Activated CD4-positive, alpha-beta memory T cell treated with anti-CD3 and anti-CD28 coated beads for 36 hours (primary cell): ENCODE data around the gene SLAMF6. TPM values are rescaled to one million over a fixed set of nuclear protein-coding genes. Genes with fewer than 3 reads are reported as not detected.
"Not testable (repeated sequence)": the region's sequence is repeated elsewhere in the genome, so short reads cannot be mapped to it uniquely, and the experiment has no call there.

Experiments
- CTCF ChIA-PET: fragments of 350-600 bp; sonication (Branson Sonifier 250); formaldehyde crosslinking; loops from one replicate; lab custom pipeline; 2021; ENCODE audit warnings: antibody characterized with exemption, inconsistent platforms; lab: Charles Lee
- POLR2A ChIA-PET: fragments of 350-600 bp; sonication (Branson Sonifier 250); formaldehyde crosslinking; loops from one replicate; lab custom pipeline; 2021; ENCODE audit warnings: antibody characterized with exemption; lab: Charles Lee
- DNase-seq: peaks from one replicate; pipeline ENCODE4 v3.0.0-alpha.2; 2020
- H3K27ac Mint-ChIP-seq: one replicate; pipeline ENCODE4 v1.8.0; 2021; ENCODE audit warnings: mixed read lengths
- H3K27me3 Mint-ChIP-seq: one replicate; pipeline ENCODE4 v1.8.0; 2021; ENCODE audit warnings: mixed read lengths
- H3K36me3 Mint-ChIP-seq: one replicate; pipeline ENCODE4 v1.8.0; 2021; ENCODE audit warnings: mixed read lengths
- H3K4me1 Mint-ChIP-seq: one replicate; pipeline ENCODE4 v1.8.0; 2021; ENCODE audit warnings: low read depth, mixed read lengths
- H3K4me3 Mint-ChIP-seq: one replicate; pipeline ENCODE4 v1.8.0; 2021; ENCODE audit warnings: mild to moderate bottlenecking, mixed read lengths
- H3K9me3 Mint-ChIP-seq: one replicate; pipeline ENCODE4 v1.8.0; 2021; ENCODE audit warnings: mixed read lengths
- intact Hi-C: fragments of 100-400 bp; cut with micrococcal nuclease; formaldehyde crosslinking; loops from one replicate; pipeline ENCODE4 v1.15.1; 2023
- total RNA-seq, 2 experiments: library from RNA; stranded (reverse); gene quantifications; one replicate each; pipeline ENCODE4 v1.2.3, GENCODE V29; 2021

The SLAMF6 gene
- total RNA-seq, 2 experiments from 2014 or later = 38.3 to 40.9 TPM

GRCh38 chr1:160488347-160489058 lies 34.6 kb downstream of the SLAMF6 start:
- intact Hi-C loops = no loop called here
- DNase-seq = no peak
- CTCF ChIA-PET = interaction anchor here (1.3 kb wide), 1 partner anchor 9 kb away, joined by 3 read pairs; no protein-coding TSS in a partner anchor
- Mint-ChIP-seq H3K27me3 (no peaks in the 10 kb centered on the region), H3K4me3 (no peak overlapping the region), H3K4me1 (peaks cover 18% of the 10 kb centered on the region), H3K36me3 (peaks cover 44% of the 10 kb centered on the region), H3K9me3 (no peaks in the 10 kb centered on the region), H3K27ac (no peak overlapping the region)
- POLR2A ChIA-PET = no interaction called here

- H3K4me3 Mint-ChIP-seq = no peak overlapping the region
- peaks cover 32% of the 10 kb centered on the region for H3K4me1 Mint-ChIP-seq
- H3K27me3 Mint-ChIP-seq = no peaks in the 10 kb centered on the region
- CTCF ChIA-PET = no interaction called here
- peaks cover 4% of the 10 kb centered on the region for H3K9me3 Mint-ChIP-seq
- no peak overlapping the region for H3K27ac Mint-ChIP-seq
- intact Hi-C loops = no loop called here
- peaks cover 48% of the 10 kb centered on the region for H3K36me3 Mint-ChIP-seq
- DNase-seq = no peak
- POLR2A ChIA-PET = no interaction called here
Measured at GRCh38 chr1:160486453-160486852, 36.6 kb downstream of the SLAMF6 start.

GRCh38 chr1:160483505-160484185 lies 39.4 kb downstream of the SLAMF6 start:
- Mint-ChIP-seq H3K27me3 (no peaks in the 10 kb centered on the region), H3K27ac (peak overlapping the region; percentile 23), H3K4me1 (peaks cover 39% of the 10 kb centered on the region), H3K4me3 (no peak overlapping the region), H3K9me3 (peaks cover 20% of the 10 kb centered on the region), H3K36me3 (peaks cover 43% of the 10 kb centered on the region)
- no peak for DNase-seq
- intact Hi-C loops = no loop called here
- CTCF ChIA-PET = interaction anchor here (0.9 to 1.4 kb wide), 6 partner anchors 17 to 135 kb away, joined by 3 to 4 read pairs (median 3); partner anchors contain the start of gene SLAMF6
- POLR2A ChIA-PET = interaction anchor here (1.0 to 1.5 kb wide), 2 partner anchors 9 to 39 kb away, joined by 3 to 6 read pairs; partner anchors contain the start of gene SLAMF6

DNA sequence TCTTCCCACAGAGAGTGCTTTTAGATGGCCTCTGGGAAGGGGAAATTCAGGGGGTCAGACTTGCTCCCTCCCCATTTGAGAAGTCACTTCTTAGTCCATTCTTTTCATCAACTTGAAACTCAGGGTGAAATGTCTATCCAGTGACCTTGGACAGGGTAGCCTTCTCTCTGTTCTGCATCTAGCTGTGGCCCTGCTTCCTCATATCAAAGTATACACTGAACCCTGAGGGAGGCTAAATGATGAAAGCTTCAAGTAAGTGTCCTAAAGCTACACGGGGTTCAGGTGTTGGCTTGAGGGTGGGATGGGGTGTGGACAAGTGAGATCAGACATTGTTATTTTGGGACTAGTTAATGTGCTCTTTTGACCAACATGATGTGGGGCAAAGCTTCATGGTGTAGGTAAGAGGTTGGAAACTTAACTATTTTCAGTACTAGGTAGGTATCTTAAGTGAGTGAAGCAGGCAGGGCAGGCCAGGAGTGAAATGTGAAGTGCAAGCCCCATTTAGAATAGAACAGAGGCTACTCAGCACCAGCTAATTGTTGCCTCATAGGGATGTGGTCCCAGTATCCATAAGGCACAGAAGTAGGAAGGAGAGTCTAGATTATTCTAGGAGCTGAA lies 41.0 kb downstream of the SLAMF6 start:
- no peak for DNase-seq
- H3K36me3 Mint-ChIP-seq = peaks cover 38% of the 10 kb centered on the region
- H3K4me3 Mint-ChIP-seq = no peak overlapping the region
- POLR2A ChIA-PET = no interaction called here
- no peak overlapping the region for H3K27ac Mint-ChIP-seq
- peaks cover 39% of the 10 kb centered on the region for H3K4me1 Mint-ChIP-seq
- H3K9me3 Mint-ChIP-seq = peaks cover 24% of the 10 kb centered on the region
- CTCF ChIA-PET = no interaction called here
- intact Hi-C loops = no loop called here
- H3K27me3 Mint-ChIP-seq = no peaks in the 10 kb centered on the region

GRCh38 chr1:160480781-160481180 lies 42.3 kb downstream of the SLAMF6 start:
- peaks cover 24% of the 10 kb centered on the region for H3K9me3 Mint-ChIP-seq
- H3K4me1 Mint-ChIP-seq = peaks cover 35% of the 10 kb centered on the region
- CTCF ChIA-PET, intact Hi-C loops, POLR2A ChIA-PET, DNase-seq, H3K27me3 Mint-ChIP-seq, H3K4me3 Mint-ChIP-seq, H3K27ac Mint-ChIP-seq: not testable (repeated sequence)
- peaks cover 25% of the 10 kb centered on the region for H3K36me3 Mint-ChIP-seq

DNA sequence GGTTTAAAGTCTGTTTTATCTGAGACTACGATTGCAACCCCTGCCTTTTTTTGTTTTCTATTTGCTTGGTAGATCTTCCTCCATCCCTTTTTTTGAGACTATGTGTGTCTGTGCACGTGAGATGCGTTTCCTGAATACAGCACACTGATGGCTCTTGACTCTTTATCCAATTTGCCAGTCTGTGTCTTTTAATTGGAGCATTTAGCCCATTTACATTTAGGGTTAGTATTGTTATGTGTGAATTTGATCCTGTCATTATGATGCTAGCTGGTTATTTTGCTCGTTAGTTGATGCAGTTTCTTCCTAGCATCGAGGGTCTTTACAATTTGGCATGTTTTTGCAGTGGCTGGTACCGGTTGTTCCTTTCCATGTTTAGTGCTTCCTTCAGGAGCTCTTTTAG lies 44.0 kb downstream of the SLAMF6 start:
- peaks cover 24% of the 10 kb centered on the region for H3K9me3 Mint-ChIP-seq
- intact Hi-C loops, H3K27ac Mint-ChIP-seq: not testable (repeated sequence)

DNA sequence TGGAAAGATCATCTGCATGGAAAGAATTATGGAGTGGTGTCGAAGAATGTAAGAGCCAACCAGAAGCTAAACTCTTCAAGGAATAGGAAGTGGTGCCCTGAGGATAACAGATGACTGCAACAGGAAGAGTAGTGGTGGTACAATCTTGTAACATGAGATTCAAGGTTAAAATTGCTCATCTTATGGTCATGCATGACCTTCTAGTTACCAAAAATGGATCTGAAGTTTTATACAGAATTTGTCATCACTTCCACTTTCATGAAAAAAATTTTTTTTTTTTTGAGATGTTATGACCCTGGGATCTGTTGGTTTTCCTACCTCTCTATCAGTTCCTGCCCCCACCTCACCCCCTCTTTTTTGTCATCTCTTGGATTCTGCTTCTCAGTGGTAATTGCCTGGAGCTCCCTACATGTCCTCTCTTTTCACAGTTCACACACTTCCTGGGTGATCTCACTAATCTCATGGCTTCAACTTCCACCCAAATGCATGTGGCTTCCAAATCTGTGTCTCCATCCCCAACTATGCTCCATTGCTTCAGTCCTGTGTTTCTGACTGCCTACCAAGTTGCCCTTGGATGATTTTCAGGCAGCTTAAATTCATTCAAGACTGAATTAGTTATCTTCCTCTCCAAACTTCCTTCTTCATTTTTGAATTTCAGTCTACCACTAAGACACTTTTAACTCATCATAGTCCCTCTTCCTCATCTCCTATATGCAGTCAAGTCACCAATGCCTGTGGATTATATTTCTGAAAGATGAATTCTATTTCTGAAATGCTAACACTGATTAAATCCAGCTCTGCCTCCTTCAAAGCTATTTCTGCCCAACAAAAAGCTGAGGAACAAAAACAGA lies 48.4 kb downstream of the SLAMF6 start:
- Mint-ChIP-seq H3K9me3 (peaks cover 11% of the 10 kb centered on the region), H3K27ac (no peak overlapping the region), H3K36me3 (peaks cover 5% of the 10 kb centered on the region), H3K27me3 (no peaks in the 10 kb centered on the region), H3K4me1 (peaks cover 6% of the 10 kb centered on the region), H3K4me3 (no peak overlapping the region)
- POLR2A ChIA-PET = interaction anchor here (0.9 to 1.7 kb wide), 7 partner anchors 9 to 48 kb away, joined by 3 to 8 read pairs (median 6); partner anchors contain the start of gene SLAMF6
- CTCF ChIA-PET = interaction anchor here (0.6 to 0.7 kb wide), 2 partner anchors 29 to 31 kb away, joined by 3 read pairs; no protein-coding TSS in a partner anchor
- intact Hi-C loops = loop anchor here (1.0 to 2.0 kb wide), 3 partner anchors 22 to 46 kb away; no protein-coding TSS in a partner anchor
- no peak for DNase-seq

More for the DNA sequence above, 44.0 kb downstream of the SLAMF6 start:
- H3K4me1 Mint-ChIP-seq = peaks cover 29% of the 10 kb centered on the region
- H3K4me3 Mint-ChIP-seq, DNase-seq, POLR2A ChIA-PET, H3K27me3 Mint-ChIP-seq, CTCF ChIA-PET: not testable (repeated sequence)
- H3K36me3 Mint-ChIP-seq = peaks cover 18% of the 10 kb centered on the region

DNA sequence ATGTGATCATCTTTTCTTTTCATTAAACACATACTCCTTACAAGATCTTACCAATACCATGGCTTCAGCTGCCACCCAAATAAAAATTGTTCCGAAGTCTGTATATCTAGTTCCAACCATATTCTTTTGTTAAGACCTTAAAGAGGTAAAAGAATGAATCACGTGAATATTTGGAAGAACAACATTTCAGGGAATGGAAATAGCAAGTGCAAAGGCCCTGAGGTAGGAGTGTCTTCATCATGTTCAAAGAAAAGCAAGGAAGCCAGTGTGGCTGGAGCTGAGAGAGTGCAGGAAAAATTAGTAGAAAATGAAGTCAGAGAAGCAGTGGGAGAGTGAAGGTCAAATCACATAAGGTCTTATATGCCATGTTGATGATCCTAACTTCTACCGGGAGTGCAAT lies 50.9 kb downstream of the SLAMF6 start:
- POLR2A ChIA-PET = no interaction called here
- no peaks in the 10 kb centered on the region for H3K36me3 Mint-ChIP-seq
- H3K9me3 Mint-ChIP-seq = no peaks in the 10 kb centered on the region
- peaks cover 16% of the 10 kb centered on the region for H3K4me1 Mint-ChIP-seq
- H3K27me3 Mint-ChIP-seq = no peaks in the 10 kb centered on the region
- CTCF ChIA-PET = no interaction called here
- intact Hi-C loops = no loop called here
- no peak overlapping the region for H3K4me3 Mint-ChIP-seq
- DNase-seq = no peak
- H3K27ac Mint-ChIP-seq = no peak overlapping the region

DNA sequence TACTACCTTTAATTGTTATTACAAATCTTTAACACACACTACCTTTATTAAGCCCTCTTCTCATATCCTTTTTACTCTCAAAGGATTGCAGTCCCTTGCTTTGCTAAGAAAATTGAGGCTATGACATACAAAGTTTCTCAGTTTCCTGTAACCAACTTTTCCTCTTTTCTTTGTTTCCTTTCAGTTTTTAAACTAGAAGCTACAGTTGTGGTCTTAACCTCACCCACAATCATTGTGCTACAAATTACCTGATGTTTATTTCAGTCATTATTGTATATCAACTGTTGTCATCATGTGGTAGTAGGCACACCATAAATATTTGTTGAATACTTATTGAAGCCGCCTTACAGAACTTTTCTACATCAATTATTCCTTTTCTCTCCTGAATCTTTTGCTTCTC lies 51.8 kb downstream of the SLAMF6 start:
- no peak for DNase-seq
- Mint-ChIP-seq H3K4me3 (no peak overlapping the region), H3K27me3 (no peaks in the 10 kb centered on the region), H3K9me3 (no peaks in the 10 kb centered on the region), H3K27ac (no peak overlapping the region), H3K36me3 (no peaks in the 10 kb centered on the region), H3K4me1 (peaks cover 24% of the 10 kb centered on the region)
- intact Hi-C loops = loop anchor here (1.0 kb wide), 1 partner anchor 17 kb away; no protein-coding TSS in a partner anchor
- ChIA-PET POLR2A (no interaction called here), CTCF (interaction anchor here (1.1 to 2.2 kb wide), 2 partner anchors 39 to 43 kb away, joined by 4 to 10 read pairs; no protein-coding TSS in a partner anchor)

DNA sequence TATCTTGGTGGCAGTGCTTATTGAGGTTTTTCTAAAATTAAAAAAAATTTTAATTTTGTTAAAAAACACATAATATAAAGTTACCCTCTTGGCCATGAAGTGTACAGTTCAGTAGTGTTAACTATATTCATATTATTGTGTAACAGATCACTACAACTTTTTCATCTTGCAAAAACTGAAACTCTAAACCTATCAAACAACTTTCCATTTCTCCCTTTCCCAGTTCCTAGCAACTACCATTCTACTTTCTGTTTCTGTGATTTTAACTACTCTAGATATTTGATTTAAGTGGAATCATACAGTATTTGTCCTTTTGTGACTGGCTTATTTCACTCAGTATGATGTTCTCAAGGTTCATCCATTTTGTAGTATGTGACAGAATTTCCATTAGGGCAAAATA lies 55.5 kb downstream of the SLAMF6 start:
- Mint-ChIP-seq H3K4me3 (no peak overlapping the region), H3K27ac (peak overlapping the region; percentile 59), H3K4me1 (peaks cover 53% of the 10 kb centered on the region), H3K27me3 (no peaks in the 10 kb centered on the region), H3K36me3 (peaks cover 5% of the 10 kb centered on the region), H3K9me3 (peaks cover 2% of the 10 kb centered on the region)
- CTCF ChIA-PET = interaction anchor here (1.6 kb wide), 1 partner anchor 35 kb away, joined by 3 read pairs; no protein-coding TSS in a partner anchor
- POLR2A ChIA-PET = no interaction called here
- intact Hi-C loops = no loop called here
- DNase-seq = no peak

- CTCF ChIA-PET = interaction anchor here (1.0 to 1.6 kb wide), 3 partner anchors 17 to 35 kb away, joined by 3 to 4 read pairs (median 3); no protein-coding TSS in a partner anchor
- H3K4me3 Mint-ChIP-seq = no peak overlapping the region
- H3K4me1 Mint-ChIP-seq = peaks cover 58% of the 10 kb centered on the region
- DNase-seq = no peak
- intact Hi-C loops = no loop called here
- H3K9me3 Mint-ChIP-seq = peaks cover 2% of the 10 kb centered on the region
- peaks cover 5% of the 10 kb centered on the region for H3K36me3 Mint-ChIP-seq
- H3K27ac Mint-ChIP-seq = no peak overlapping the region
- no peaks in the 10 kb centered on the region for H3K27me3 Mint-ChIP-seq
- POLR2A ChIA-PET = no interaction called here
Measured at GRCh38 chr1:160466961-160467360, 56.1 kb downstream of the SLAMF6 start.
